B cell (primary cell): ENCODE results near the gene RIPPLY2.

Source experiments
- EZH2 ChIP-seq: IDR thresholded peaks from 2 replicates; pipeline ENCODE4 v1.6.1; 2012; ENCODE audit warnings: borderline replicate concordance, low read depth, mild to moderate bottlenecking, moderate library complexity, low read length; ENCODE audit not compliant: insufficient read depth, poor library complexity, severe bottlenecking
- TF ChIP-seq, protein P1 (sequence below): fragments of 200-600 bp; IDR thresholded peaks from one replicate; pipeline ENCODE4 v1.8.0; 2022; ENCODE audit warnings: antibody characterized with exemption, mild to moderate bottlenecking

- TF ChIP-seq, protein P1, sequence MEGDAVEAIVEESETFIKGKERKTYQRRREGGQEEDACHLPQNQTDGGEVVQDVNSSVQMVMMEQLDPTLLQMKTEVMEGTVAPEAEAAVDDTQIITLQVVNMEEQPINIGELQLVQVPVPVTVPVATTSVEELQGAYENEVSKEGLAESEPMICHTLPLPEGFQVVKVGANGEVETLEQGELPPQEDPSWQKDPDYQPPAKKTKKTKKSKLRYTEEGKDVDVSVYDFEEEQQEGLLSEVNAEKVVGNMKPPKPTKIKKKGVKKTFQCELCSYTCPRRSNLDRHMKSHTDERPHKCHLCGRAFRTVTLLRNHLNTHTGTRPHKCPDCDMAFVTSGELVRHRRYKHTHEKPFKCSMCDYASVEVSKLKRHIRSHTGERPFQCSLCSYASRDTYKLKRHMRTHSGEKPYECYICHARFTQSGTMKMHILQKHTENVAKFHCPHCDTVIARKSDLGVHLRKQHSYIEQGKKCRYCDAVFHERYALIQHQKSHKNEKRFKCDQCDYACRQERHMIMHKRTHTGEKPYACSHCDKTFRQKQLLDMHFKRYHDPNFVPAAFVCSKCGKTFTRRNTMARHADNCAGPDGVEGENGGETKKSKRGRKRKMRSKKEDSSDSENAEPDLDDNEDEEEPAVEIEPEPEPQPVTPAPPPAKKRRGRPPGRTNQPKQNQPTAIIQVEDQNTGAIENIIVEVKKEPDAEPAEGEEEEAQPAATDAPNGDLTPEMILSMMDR, result no peak
- no peak for TF ChIP-seq EZH2
These were observed 45.2 kb upstream of the RIPPLY2 start for GRCh38 chr6:83808005-83808404.
